MM.1S (cell line): ENCODE data around the gene CCDC138.

ENCODE experiments used
- DNase-seq: peaks from one replicate; pipeline ENCODE4 v3.0.0-alpha.2; 2015
- H2AFZ ChIP-seq: fragments of 300-600 bp; sonication (generic); 2 replicates; pipeline ENCODE4 v1.6.0; 2016; ENCODE audit warnings: antibody characterized with exemption, low read length
- H3F3A ChIP-seq: fragments of 300-600 bp; sonication (generic); 2 replicates; pipeline ENCODE4 v1.6.1; 2016; ENCODE audit warnings: mild to moderate bottlenecking, antibody characterized with exemption, low read length, moderate library complexity, mixed read lengths; ENCODE audit not compliant: insufficient read depth
- H3K27ac ChIP-seq: fragments of 300-600 bp; sonication (generic); 2 replicates; pipeline ENCODE4 v1.5.1; 2016; ENCODE audit warnings: mild to moderate bottlenecking, low read length
- H3K27me3 ChIP-seq: fragments of 300-600 bp; sonication (generic); replicated peaks from 2 replicates; pipeline ENCODE4 v1.6.0; 2016; ENCODE audit warnings: low read length; ENCODE audit not compliant: insufficient read depth
- H3K36me3 ChIP-seq: fragments of 300-600 bp; sonication (generic); replicated peaks from 2 replicates; pipeline ENCODE4 v1.6.1; 2016; ENCODE audit warnings: mild to moderate bottlenecking, low read length, mixed read lengths; ENCODE audit not compliant: insufficient read depth
- H3K4me1 ChIP-seq: fragments of 300-600 bp; sonication (generic); 2 replicates; pipeline ENCODE4 v1.6.1; 2016; ENCODE audit warnings: low read length, mixed read lengths
- H3K4me2 ChIP-seq: fragments of 300-600 bp; sonication (generic); 2 replicates; pipeline ENCODE4 v1.6.0; 2016; ENCODE audit warnings: low read depth, low read length
- H3K4me3 ChIP-seq: fragments of 300-600 bp; sonication (generic); 2 replicates; pipeline ENCODE4 v1.5.1; 2016; ENCODE audit warnings: low read length, mixed read lengths
- H3K79me2 ChIP-seq: fragments of 300-600 bp; sonication (generic); 2 replicates; pipeline ENCODE4 v1.6.1; 2016; ENCODE audit warnings: mixed run types, low read length, mixed read lengths
- H3K9ac ChIP-seq: fragments of 300-600 bp; sonication (generic); 2 replicates; pipeline ENCODE4 v1.6.1; 2016; ENCODE audit warnings: low read length, mixed read lengths
- H3K9me2 ChIP-seq: fragments of 300-600 bp; sonication (generic); replicated peaks from 2 replicates; pipeline ENCODE4 v1.6.1; 2016; ENCODE audit warnings: mild to moderate bottlenecking, low read length, mixed read lengths; ENCODE audit not compliant: insufficient read depth
- H3K9me3 ChIP-seq: fragments of 300-600 bp; sonication (generic); replicated peaks from 2 replicates; pipeline ENCODE4 v1.6.1; 2016; ENCODE audit warnings: mild to moderate bottlenecking, low read length, mixed read lengths; ENCODE audit not compliant: insufficient read depth
- H4K20me1 ChIP-seq: fragments of 300-600 bp; sonication (generic); 2 replicates; pipeline ENCODE4 v1.6.1; 2016; ENCODE audit warnings: mild to moderate bottlenecking, low read length, moderate library complexity, mixed read lengths; ENCODE audit not compliant: insufficient read depth
- EZH2 ChIP-seq: fragments of 300-600 bp; sonication (generic); optimal IDR thresholded peaks from 2 replicates; pipeline ENCODE3; 2017; ENCODE audit warnings: low read depth, mild to moderate bottlenecking, antibody characterized with exemption, low read length, mixed read lengths
- EZH2phosphoT487 ChIP-seq: fragments of 300-600 bp; sonication (generic); IDR thresholded peaks from 2 replicates; pipeline ENCODE4 v1.6.1; 2018; ENCODE audit warnings: antibody characterized with exemption, low read length
- TF ChIP-seq, protein P1 (sequence below): fragments of 300-600 bp; sonication (generic); IDR thresholded peaks from 2 replicates; pipeline ENCODE4 v1.5.1; 2016; ENCODE audit warnings: antibody characterized with exemption, low read length, mixed read lengths

The CCDC138 gene

GRCh38 chr2:108825736-108826135 lies 39.2 kb downstream of the CCDC138 start:
- Histone ChIP-seq H3K9ac (no peak overlapping the region), H3K27ac (no peak overlapping the region), H3K9me3 (no peaks in the 10 kb centered on the region), H3K4me3 (no peak overlapping the region), H3F3A (no peaks in the 10 kb centered on the region), H3K27me3 (no peaks in the 10 kb centered on the region), H3K4me1 (no peaks in the 10 kb centered on the region), H3K79me2 (no peaks in the 10 kb centered on the region), H4K20me1 (no peaks in the 10 kb centered on the region), H2AFZ (no peak overlapping the region), H3K4me2 (no peak overlapping the region), H3K9me2 (no peaks in the 10 kb centered on the region), H3K36me3 (no peaks in the 10 kb centered on the region; the same call in 1 of the 2 replicates)
- DNase-seq, result no peak
- no peak for TF ChIP-seq EZH2
- TF ChIP-seq EZH2phosphoT487, result no peak
- TF ChIP-seq, protein P1, sequence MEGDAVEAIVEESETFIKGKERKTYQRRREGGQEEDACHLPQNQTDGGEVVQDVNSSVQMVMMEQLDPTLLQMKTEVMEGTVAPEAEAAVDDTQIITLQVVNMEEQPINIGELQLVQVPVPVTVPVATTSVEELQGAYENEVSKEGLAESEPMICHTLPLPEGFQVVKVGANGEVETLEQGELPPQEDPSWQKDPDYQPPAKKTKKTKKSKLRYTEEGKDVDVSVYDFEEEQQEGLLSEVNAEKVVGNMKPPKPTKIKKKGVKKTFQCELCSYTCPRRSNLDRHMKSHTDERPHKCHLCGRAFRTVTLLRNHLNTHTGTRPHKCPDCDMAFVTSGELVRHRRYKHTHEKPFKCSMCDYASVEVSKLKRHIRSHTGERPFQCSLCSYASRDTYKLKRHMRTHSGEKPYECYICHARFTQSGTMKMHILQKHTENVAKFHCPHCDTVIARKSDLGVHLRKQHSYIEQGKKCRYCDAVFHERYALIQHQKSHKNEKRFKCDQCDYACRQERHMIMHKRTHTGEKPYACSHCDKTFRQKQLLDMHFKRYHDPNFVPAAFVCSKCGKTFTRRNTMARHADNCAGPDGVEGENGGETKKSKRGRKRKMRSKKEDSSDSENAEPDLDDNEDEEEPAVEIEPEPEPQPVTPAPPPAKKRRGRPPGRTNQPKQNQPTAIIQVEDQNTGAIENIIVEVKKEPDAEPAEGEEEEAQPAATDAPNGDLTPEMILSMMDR, result no peak

- TF ChIP-seq, protein P1, result no peak
- no peak for TF ChIP-seq EZH2
- no peak for TF ChIP-seq EZH2phosphoT487
- Histone ChIP-seq H3K9me3 (no peaks in the 10 kb centered on the region), H3K36me3 (no peaks in the 10 kb centered on the region), H3K9me2 (no peaks in the 10 kb centered on the region), H2AFZ (no peak overlapping the region), H3K9ac (no peak overlapping the region), H4K20me1 (no peaks in the 10 kb centered on the region), H3K4me3 (no peak overlapping the region), H3K27me3 (no peaks in the 10 kb centered on the region), H3K27ac (no peak overlapping the region), H3K4me1 (peaks cover 18% of the 10 kb centered on the region), H3K4me2 (no peak overlapping the region), H3K79me2 (no peaks in the 10 kb centered on the region), H3F3A (no peaks in the 10 kb centered on the region)
- DNase-seq, result no peak
Measured at GRCh38 chr2:108829578-108830310, 43.2 kb downstream of the CCDC138 start.

GRCh38 chr2:108833219-108833618 lies 46.6 kb downstream of the CCDC138 start:
- H3K4me1 ChIP-seq, result peaks cover 18% of the 10 kb centered on the region
- no peak overlapping the region for H2AFZ ChIP-seq
- H3K9me3 ChIP-seq, result no peaks in the 10 kb centered on the region
- H3K9ac ChIP-seq, result no peak overlapping the region
- no peaks in the 10 kb centered on the region for H4K20me1 ChIP-seq
- H3K27ac ChIP-seq, result no peak overlapping the region; the same call in 1 of the 2 replicates
- no peaks in the 10 kb centered on the region for H3K27me3 ChIP-seq
- H3K4me3 ChIP-seq, result no peak overlapping the region
- no peaks in the 10 kb centered on the region for H3K36me3 ChIP-seq
- H3F3A ChIP-seq, result no peaks in the 10 kb centered on the region
- H3K79me2 ChIP-seq, result no peaks in the 10 kb centered on the region
- H3K9me2 ChIP-seq, result no peaks in the 10 kb centered on the region
- DNase-seq, result no peak
- TF ChIP-seq, protein P1, result no peak
- H3K4me2 ChIP-seq, result no peak overlapping the region
